ENCODE measurements around the gene PPIL1.

GRCh38 chr6:36893976-36894932 is 19.7 kb upstream of the PPIL1 start:
- TF ChIP-seq EZH2phosphoT487 (IDR thresholded peaks at IDR 0.05; ENCODE audit: low read length): no peak
- TF ChIP-seq, protein P1, sequence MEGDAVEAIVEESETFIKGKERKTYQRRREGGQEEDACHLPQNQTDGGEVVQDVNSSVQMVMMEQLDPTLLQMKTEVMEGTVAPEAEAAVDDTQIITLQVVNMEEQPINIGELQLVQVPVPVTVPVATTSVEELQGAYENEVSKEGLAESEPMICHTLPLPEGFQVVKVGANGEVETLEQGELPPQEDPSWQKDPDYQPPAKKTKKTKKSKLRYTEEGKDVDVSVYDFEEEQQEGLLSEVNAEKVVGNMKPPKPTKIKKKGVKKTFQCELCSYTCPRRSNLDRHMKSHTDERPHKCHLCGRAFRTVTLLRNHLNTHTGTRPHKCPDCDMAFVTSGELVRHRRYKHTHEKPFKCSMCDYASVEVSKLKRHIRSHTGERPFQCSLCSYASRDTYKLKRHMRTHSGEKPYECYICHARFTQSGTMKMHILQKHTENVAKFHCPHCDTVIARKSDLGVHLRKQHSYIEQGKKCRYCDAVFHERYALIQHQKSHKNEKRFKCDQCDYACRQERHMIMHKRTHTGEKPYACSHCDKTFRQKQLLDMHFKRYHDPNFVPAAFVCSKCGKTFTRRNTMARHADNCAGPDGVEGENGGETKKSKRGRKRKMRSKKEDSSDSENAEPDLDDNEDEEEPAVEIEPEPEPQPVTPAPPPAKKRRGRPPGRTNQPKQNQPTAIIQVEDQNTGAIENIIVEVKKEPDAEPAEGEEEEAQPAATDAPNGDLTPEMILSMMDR (IDR thresholded peaks at IDR 0.05; ENCODE audit: low read length): no peak

All from MM.1S (cell line).